NCI-H460 (cell line): ENCODE results near the gene COX8C. TPM values are rescaled to one million over a fixed set of nuclear protein-coding genes. Genes with fewer than 3 reads are reported as not detected.
A peak's percentile ranks its signal among the peaks of the same experiment; 100 is the strongest.

Experiments used
- DNase-seq: peaks from one replicate; pipeline ENCODE4 v3.0.0-alpha.2; 2016; ENCODE audit warnings: low read depth; ENCODE audit errors: extremely low read depth
- total RNA-seq: library from RNA; depleted of rRNA; stranded (reverse); fragments of >200 nt; shearing (Covaris generic); gene quantifications from 2 replicates; pipeline ENCODE4 v1.2.3, GENCODE V29; 2014

Gene COX8C
- total RNA-seq, 1 experiment from 2014 or later, result not detected

- no peak for DNase-seq
These were observed 27.0 kb upstream of the COX8C start for GRCh38 chr14:93319958-93320357.

- DNase-seq, result no peak
These were observed 26.5 kb upstream of the COX8C start for GRCh38 chr14:93320489-93320888.

- DNase-seq, result no peak
These were observed 23.9 kb upstream of the COX8C start for GRCh38 chr14:93322929-93323599.

GRCh38 chr14:93323600-93324174 is 23.3 kb upstream of the COX8C start:
- no peak for DNase-seq

- DNase-seq, result no peak
These were observed 20.8 kb upstream of the COX8C start for GRCh38 chr14:93326196-93326595.

- DNase-seq, result no peak
These were observed 18.4 kb upstream of the COX8C start for GRCh38 chr14:93328546-93328945.

GRCh38 chr14:93329965-93330608 is 16.9 kb upstream of the COX8C start:
- DNase-seq, result no peak

- no peak for DNase-seq
These were observed 16.4 kb upstream of the COX8C start for GRCh38 chr14:93330609-93331000.

GRCh38 chr14:93331002-93331727 is 15.8 kb upstream of the COX8C start:
- no peak for DNase-seq

GRCh38 chr14:93331728-93332396 is 15.1 kb upstream of the COX8C start:
- no peak for DNase-seq

GRCh38 chr14:93332397-93332852 is 14.6 kb upstream of the COX8C start:
- DNase-seq, result peak; percentile 21

- DNase-seq, result peak; percentile 97
These were observed 13.9 kb upstream of the COX8C start, which contains the start of gene BTBD7 for GRCh38 chr14:93332853-93333630. Gene BTBD7, minus strand, starts transcription at chr14:93333036. Its CDS starts 36,985 bp downstream, at chr14:93296051.

- DNase-seq, result no peak
These were observed 13.3 kb upstream of the COX8C start for GRCh38 chr14:93333631-93334103.

GRCh38 chr14:93337143-93337753 is 9.7 kb upstream of the COX8C start:
- DNase-seq, result no peak

- DNase-seq, result no peak
These were observed 9.1 kb upstream of the COX8C start for GRCh38 chr14:93337884-93338283.

GRCh38 chr14:93343266-93343665 is 3.7 kb upstream of the COX8C start:
- DNase-seq, result no peak

- no peak for DNase-seq
These were observed 3.2 kb upstream of the COX8C start for GRCh38 chr14:93343797-93344196.

GRCh38 chr14:93347850-93348249 is 868 bp downstream of the COX8C start:
- no peak for DNase-seq

GRCh38 chr14:93348292-93348691 is 1.3 kb downstream of the COX8C start:
- no peak for DNase-seq
